GM19463 (cell line): ENCODE measurements around the gene SYNPO.
A peak's percentile ranks its signal among the peaks of the same experiment; 100 is the strongest.

Source experiments
- ATAC-seq: cut with Tn5 transposase; IDR thresholded peaks from one replicate; pipeline ENCODE4 v1.9.1; 2021; ENCODE audit warnings: mild to moderate bottlenecking, moderate library complexity; ENCODE audit not compliant: unreplicated experiment

The SYNPO gene

GRCh38 chr5:150624334-150625163 is 15.9 kb upstream of the SYNPO start:
- peak; percentile 37 for ATAC-seq

- ATAC-seq = no peak
These were observed 15.3 kb upstream of the SYNPO start for GRCh38 chr5:150625164-150625535.

GRCh38 chr5:150625831-150626746 is 14.4 kb upstream of the SYNPO start:
- peak; percentile 46 for ATAC-seq

DNA sequence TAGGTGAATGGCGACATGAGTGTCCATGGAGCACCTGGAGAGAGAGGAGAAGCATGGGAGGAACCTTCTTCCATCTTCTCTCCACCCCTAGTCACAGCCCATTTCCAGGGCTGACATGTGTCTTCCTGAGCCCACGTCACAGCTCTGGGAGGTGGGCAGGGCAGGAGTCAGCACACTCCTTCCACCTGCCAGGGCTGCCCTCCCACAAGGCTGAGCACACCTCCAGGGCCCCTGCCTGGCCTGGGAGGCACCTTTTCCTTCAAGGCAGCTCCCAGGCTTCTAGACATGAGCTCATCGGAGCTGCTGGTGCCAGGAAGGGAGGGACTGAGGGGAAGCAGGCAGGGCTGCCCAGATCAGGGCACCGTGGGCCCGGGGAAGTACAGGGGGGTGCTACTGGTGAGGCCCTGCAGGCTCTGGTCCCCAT is 13.6 kb upstream of the SYNPO start:
- no peak for ATAC-seq

GRCh38 chr5:150627731-150628545 is 12.5 kb upstream of the SYNPO start:
- ATAC-seq = no peak

GRCh38 chr5:150628936-150629485 is 11.4 kb upstream of the SYNPO start:
- ATAC-seq = no peak

DNA sequence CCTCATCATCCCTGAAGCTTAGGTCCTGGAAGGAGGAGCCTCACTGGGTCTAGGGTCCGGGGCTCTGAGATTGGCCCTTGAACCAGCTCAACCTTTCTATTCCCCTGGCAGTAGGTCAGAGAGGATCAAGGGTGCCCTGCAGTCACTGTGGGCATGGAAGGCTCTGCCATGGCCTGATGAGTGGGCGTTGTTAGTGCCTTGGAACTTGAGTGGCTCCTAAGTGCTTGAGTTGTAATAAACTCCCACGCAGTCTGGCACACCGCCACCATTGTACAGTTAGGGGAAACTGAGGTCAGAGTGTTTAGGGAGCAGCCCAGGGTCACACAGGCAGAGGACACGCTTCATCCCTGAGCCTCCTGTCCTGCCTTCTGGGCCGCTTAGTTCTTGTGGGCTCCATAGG is 10.4 kb upstream of the SYNPO start:
- no peak for ATAC-seq

GRCh38 chr5:150630461-150631325 is 9.8 kb upstream of the SYNPO start:
- no peak for ATAC-seq

DNA sequence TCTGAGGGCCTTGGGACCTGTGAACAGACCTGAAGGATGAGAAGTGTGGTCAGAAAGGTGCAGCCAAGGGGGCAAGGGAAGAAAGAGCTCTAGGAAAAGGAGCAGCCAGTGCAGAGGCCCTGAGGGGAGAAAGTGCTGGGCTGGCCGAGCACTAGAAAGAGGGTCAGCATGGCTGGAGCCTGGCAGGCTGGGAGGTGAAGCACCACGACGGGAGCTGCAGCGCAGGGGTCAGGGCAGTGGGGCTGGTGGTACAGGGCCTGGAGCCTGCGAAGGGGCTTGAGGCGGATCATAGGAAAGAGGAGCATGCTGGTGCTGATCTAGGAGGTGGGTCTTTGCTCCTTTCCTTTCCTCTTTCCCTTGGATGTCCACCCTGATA is 9.1 kb upstream of the SYNPO start:
- ATAC-seq = no peak

DNA sequence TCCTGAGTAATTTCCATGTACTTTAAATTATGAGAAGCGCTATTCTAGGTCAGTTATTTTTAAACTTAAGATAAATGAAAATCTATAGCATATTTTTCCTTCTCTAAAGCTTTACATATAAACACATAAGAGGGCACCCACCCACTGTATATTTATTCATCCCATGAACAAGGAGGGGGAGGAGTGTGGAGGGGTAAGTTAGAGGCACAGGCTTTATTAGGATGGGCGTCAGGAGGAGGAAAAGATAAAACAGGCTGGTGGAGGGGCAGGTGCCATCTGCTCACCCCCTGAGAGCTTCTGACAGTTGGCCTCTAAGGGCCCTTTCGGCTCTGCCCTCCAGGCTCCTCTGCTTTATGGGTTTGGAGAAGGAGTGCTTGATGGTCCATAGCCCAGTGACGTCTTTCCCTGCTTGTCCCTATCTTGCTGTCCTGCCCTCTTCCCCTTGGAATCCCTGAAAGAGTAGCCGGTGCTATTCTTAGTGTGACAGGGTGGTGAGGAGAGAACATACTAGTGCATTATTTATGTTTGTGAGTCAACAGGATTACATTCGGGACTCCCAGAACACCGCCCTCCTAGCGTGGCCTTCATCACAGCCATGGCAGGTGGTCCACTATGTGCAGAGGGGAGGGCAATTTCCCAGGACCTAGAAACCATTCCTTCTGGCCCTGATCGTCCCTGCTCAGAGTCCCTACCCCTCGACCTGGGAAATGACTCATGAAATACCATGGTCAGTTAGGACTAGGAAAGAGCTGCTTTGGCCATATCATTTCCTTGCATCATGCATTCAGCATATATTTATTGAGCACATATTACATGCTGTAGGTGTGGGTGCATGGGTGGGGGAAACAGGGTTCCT is 7.9 kb upstream of the SYNPO start:
- no peak for ATAC-seq

DNA sequence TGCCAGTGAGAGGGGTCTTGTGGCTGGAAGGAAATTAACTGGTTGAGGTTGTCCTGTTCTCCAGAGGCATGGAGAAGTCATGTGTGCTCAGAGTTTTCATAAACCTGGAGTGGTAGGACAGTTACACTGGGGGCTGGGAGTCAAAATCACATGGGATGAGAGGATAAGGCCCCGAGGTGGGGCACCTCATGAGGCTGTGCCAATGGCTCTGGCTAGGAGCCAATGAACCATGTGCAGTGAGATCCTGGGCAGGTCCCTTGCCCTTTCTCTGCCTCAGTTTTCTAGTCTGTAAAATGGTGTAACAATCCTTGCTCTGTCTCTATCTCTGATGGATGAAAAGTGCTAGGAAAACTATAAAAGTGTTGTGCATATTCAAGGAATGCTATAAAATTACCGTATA is 7.0 kb upstream of the SYNPO start:
- no peak for ATAC-seq

DNA sequence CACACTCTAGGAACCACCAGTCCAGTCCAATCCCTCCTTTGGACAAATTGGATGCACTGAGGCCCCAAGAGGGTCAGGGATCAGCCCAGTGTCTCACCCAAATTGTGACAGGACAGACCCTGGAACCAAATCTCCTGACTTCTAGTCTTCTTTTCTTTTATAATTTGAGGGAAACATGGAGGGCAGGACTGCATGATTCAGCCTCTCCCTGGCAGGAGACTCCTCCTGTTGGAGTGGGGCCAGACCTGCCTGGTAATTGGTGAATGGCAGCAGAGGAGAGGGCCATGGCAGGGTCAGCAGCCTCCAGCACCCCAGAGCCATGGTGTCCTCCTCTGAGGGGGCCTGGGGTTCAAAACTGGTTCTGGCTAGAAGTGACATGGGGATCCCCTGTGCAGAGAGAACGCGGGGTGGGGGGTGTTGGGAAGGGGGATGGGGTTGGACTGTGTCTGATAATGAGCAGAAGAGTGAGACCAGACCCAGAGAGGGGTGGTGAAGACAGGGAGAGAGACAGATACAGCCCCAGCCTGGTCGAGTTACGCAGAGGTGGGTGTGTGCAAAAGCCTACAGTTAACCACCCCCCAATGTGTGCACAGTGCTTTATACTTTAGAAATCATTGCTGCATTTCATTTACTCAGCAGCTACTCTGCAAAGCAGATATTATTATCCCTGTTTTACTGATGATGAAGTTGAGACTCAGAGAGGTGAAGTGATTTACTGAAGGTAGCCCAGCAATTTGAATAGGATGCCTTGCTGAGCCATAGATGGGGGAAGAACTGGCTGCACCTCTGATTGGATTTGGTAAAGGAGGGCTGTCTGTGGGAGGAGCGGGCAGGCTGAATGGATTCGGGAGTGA is 3.8 kb upstream of the SYNPO start:
- ATAC-seq = no peak

- no peak for ATAC-seq
These were observed 3.0 kb upstream of the SYNPO start for GRCh38 chr5:150637245-150638052.

DNA sequence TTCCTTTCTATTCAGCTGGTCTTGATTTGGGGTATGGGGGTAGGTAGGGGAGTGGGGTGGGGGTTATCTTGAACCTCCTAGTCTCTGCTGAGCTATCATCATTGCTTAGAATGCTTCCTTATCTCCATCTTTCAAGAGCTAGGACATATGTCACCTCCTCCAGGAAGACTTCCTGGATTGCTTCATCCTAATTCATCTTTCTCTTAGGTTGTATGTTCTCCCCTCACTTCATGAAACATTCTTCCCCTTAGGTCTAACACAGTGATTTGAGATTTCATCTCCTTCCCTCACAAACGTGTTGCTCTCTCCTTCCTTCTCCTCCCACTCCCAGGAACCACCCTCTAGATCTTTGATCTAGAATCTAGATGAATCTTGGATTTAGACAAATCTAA is 2.4 kb upstream of the SYNPO start:
- ATAC-seq = no peak

- no peak for ATAC-seq
These were observed 1.7 kb upstream of the SYNPO start for GRCh38 chr5:150638488-150639376.

- ATAC-seq = no peak
These were observed 1.1 kb upstream of the SYNPO start for GRCh38 chr5:150639377-150639692.
